ENCODE data around the gene VN1R4.
"Not testable (repeated sequence)": the region's sequence is repeated elsewhere in the genome, so short reads cannot be mapped to it uniquely, and the experiment has no call there.

Gene VN1R4

DNA sequence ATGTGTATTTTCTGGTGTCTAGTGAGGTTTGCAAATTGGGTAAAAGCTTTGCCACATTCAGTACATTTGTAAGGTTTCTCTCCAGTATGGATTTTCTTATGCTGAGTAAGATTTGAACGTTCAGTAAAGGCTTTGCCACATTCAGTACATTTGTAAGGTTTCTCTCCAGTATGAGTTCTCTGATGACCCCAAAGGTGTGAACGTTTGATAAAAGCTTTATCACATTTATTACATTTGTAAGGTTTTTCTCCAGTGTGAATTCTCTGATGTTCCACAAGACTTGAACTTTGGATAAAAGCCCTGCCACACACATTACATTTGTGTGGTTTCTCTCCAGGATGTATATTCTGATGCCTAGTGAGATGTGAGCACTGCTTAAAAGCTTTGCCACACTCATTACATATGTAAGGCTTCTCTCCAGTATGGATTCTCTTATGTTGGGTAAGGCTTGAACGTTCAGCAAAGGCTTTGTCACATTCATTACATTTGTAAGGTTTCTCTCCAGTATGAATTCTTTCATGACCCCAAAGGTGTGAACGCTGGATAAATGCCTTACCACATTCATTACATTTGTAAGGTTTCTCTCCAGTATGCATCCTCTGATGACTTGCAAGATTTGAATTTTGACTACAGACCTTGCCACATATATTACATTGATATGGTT is 30.3 kb downstream of the VN1R4 start:
- TF ChIP-seq ESRRG (CRISPR knock-in tag; IDR thresholded peaks at IDR 0.05) (no peak), BACH2 (CRISPR knock-in tag; IDR thresholded peaks at IDR 0.05; ENCODE audit: borderline replicate concordance) (no peak), ZNF565 (CRISPR knock-in tag; conservative IDR thresholded peaks at IDR 0.05; ENCODE audit: low read depth) (no peak), ZNF8 (CRISPR knock-in tag; IDR thresholded peaks at IDR 0.05) (no peak), TOX (CRISPR knock-in tag; IDR thresholded peaks at IDR 0.05; ENCODE audit: borderline replicate concordance) (no peak), PPARA (CRISPR knock-in tag; IDR thresholded peaks at IDR 0.05; ENCODE audit: borderline replicate concordance) (no peak)
- TF ChIP-seq, protein P1, sequence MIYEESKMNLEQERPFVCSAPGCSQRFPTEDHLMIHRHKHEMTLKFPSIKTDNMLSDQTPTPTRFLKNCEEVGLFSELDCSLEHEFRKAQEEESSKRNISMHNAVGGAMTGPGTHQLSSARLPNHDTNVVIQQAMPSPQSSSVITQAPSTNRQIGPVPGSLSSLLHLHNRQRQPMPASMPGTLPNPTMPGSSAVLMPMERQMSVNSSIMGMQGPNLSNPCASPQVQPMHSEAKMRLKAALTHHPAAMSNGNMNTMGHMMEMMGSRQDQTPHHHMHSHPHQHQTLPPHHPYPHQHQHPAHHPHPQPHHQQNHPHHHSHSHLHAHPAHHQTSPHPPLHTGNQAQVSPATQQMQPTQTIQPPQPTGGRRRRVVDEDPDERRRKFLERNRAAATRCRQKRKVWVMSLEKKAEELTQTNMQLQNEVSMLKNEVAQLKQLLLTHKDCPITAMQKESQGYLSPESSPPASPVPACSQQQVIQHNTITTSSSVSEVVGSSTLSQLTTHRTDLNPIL (CRISPR knock-in tag; IDR thresholded peaks at IDR 0.05; ENCODE audit: low read depth) = no peak

DNA sequence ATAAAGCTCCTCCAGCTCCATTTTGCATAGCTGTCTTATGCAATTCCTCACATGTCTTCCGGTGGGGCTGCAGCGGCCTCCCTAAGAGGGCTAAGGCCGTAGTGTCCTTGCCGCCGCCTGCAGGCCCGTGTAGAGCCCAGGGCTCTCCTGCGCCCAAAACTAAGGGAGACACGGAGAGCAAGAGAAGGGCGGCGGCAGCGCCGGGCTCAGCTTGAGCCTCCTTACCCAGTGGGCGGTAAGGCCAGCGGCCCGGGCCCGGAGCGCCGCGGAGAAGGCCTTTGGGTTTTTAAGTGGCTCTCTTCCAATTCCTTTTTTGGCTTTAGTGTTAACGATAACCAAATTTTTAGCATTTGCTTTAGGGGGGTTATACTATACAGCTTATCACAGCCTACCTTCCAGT is 42.9 kb downstream of the VN1R4 start:
- TF ChIP-seq, protein P2, sequence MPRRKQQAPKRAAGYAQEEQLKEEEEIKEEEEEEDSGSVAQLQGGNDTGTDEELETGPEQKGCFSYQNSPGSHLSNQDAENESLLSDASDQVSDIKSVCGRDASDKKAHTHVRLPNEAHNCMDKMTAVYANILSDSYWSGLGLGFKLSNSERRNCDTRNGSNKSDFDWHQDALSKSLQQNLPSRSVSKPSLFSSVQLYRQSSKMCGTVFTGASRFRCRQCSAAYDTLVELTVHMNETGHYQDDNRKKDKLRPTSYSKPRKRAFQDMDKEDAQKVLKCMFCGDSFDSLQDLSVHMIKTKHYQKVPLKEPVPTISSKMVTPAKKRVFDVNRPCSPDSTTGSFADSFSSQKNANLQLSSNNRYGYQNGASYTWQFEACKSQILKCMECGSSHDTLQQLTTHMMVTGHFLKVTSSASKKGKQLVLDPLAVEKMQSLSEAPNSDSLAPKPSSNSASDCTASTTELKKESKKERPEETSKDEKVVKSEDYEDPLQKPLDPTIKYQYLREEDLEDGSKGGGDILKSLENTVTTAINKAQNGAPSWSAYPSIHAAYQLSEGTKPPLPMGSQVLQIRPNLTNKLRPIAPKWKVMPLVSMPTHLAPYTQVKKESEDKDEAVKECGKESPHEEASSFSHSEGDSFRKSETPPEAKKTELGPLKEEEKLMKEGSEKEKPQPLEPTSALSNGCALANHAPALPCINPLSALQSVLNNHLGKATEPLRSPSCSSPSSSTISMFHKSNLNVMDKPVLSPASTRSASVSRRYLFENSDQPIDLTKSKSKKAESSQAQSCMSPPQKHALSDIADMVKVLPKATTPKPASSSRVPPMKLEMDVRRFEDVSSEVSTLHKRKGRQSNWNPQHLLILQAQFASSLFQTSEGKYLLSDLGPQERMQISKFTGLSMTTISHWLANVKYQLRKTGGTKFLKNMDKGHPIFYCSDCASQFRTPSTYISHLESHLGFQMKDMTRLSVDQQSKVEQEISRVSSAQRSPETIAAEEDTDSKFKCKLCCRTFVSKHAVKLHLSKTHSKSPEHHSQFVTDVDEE (CRISPR knock-in tag; IDR thresholded peaks at IDR 0.05) = no peak
- TF ChIP-seq RARB (CRISPR knock-in tag; IDR thresholded peaks at IDR 0.05) (no peak), TOX (CRISPR knock-in tag; IDR thresholded peaks at IDR 0.05; ENCODE audit: borderline replicate concordance) (no peak), ZNF565 (CRISPR knock-in tag; conservative IDR thresholded peaks at IDR 0.05; ENCODE audit: low read depth) (no peak), SNAI2 (CRISPR knock-in tag; IDR thresholded peaks at IDR 0.05) (no peak), PPARA (CRISPR knock-in tag; IDR thresholded peaks at IDR 0.05; ENCODE audit: borderline replicate concordance) (no peak)
- TF ChIP-seq, protein P1 (CRISPR knock-in tag; IDR thresholded peaks at IDR 0.05; ENCODE audit: low read depth) = no peak
- ATAC-seq = no peak

More for the DNA sequence above, 30.3 kb downstream of the VN1R4 start:
- no peak for ATAC-seq

DNA sequence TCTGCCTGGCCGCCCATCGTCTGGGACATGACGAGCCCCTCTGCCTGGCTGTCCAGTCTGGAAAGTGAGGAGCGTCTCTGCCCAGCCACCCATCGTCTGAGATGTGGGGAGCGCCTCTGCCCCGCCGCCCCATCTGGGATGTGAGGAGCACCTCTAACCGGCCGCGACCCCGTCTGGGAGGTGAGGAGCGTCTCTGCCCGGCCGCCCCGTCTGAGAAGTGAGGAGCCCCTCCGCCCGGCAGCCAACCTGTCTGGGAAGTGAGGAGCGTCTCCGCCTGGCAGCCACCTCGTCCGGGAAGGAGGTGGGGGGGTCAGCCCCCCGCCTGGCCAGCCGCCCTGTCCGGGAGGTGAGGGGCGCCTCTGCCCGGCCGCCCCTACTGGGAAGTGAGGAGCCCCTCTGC is 44.8 kb downstream of the VN1R4 start:
- not testable (repeated sequence) for ATAC-seq
